Retinal pigment epithelial cell (primary cell): ENCODE data around the gene LDLRAP1.

Experiments used
- DNase-seq: peaks from one replicate; pipeline ENCODE4 v3.0.0-alpha.2; 2010; ENCODE audit warnings: low read depth
- H3K4me3 ChIP-seq: 2 replicates; pipeline ENCODE4 v1.5.1; 2011; ENCODE audit warnings: mild to moderate bottlenecking, low read length, control low read depth, moderate library complexity
- CTCF ChIP-seq: conservative IDR thresholded peaks from 2 replicates; pipeline ENCODE4 v1.5.1; 2011; ENCODE audit warnings: low read depth, low read length, control low read depth, inconsistent platforms

Gene LDLRAP1

GRCh38 chr1:25530186-25531081, 13.0 kb upstream of the LDLRAP1 start:
- DNase-seq = no peak
- TF ChIP-seq CTCF = no peak
- no peak overlapping the region for H3K4me3 ChIP-seq

GRCh38 chr1:25531082-25531461, 12.3 kb upstream of the LDLRAP1 start:
- no peak overlapping the region for H3K4me3 ChIP-seq
- no peak for DNase-seq
- TF ChIP-seq CTCF = no peak

- TF ChIP-seq CTCF = no peak
- H3K4me3 ChIP-seq = no peak overlapping the region
- no peak for DNase-seq
These were observed 10.4 kb upstream of the LDLRAP1 start for GRCh38 chr1:25532970-25533369.

- no peak for TF ChIP-seq CTCF
- H3K4me3 ChIP-seq = no peak overlapping the region
These were observed 9.5 kb upstream of the LDLRAP1 start for GRCh38 chr1:25533775-25534409.

GRCh38 chr1:25534410-25534788, 9.0 kb upstream of the LDLRAP1 start:
- no peak overlapping the region for H3K4me3 ChIP-seq
- TF ChIP-seq CTCF = no peak

More at GRCh38 chr1:25533775-25534409, 9.5 kb upstream of the LDLRAP1 start:
- DNase-seq = no peak

GRCh38 chr1:25536124-25536523, 7.3 kb upstream of the LDLRAP1 start:
- no peak for DNase-seq
- no peak overlapping the region for H3K4me3 ChIP-seq
- TF ChIP-seq CTCF = no peak

More at GRCh38 chr1:25534410-25534788, 9.0 kb upstream of the LDLRAP1 start:
- DNase-seq = no peak
